Measurements from ENCODE around the gene RXRB.

Gene RXRB

DNA sequence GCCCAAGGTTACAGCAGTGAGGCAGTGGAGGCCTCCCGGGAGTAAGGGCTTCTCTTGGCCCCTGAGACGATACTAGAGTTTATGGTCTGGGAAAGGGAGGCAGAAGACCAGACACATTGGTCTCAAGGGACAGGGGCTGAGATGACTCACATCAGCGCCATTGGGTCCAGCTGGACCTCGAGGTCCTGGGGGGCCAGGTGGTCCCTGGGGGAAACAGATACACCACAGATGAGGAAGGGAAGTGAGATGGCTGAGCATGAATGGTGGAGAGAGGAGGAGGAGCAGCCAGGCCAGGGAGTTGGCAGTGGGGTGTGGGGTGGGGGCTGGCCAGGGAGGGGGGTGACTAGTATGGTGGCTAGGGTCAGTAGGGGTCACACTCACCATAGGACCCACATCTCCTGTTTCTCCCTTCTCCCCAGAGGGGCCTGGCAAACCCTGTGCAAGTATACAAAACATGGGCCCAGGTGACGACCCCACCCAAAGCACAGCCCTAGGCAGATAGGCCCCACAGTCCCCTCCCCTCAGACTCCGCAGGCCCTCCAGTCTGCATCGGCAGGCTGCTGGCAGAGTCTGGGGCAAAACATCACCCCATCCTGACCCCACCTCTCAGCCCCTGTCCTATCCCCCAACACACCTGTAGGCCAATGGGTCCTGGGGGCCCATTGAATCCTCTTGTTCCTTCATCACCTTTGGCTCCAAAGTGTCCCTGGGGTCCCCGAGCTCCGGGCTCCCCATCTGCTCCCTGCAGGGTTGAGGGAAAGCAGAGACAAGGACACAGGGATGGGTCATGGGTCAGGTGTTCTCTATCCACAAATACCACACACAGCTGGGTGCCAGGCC is 30.1 kb downstream of the RXRB start:
- Histone ChIP-seq H3K36me3 (no peaks in the 10 kb centered on the region), H3K9ac (no peak overlapping the region), H3K9me3 (no peaks in the 10 kb centered on the region), H3K27ac (peak overlapping the region; percentile 41; the same call in 1 of the 2 replicates), H4K20me1 (no peaks in the 10 kb centered on the region), H3K27me3 (no peaks in the 10 kb centered on the region), H3K4me2 (peak overlapping the region; percentile 80), H3K4me1 (peaks cover 74% of the 10 kb centered on the region), H3K4me3 (no peak overlapping the region)
- no peak for TF ChIP-seq Cebpa-rat (IDR thresholded peaks at IDR 0.05)

DNA sequence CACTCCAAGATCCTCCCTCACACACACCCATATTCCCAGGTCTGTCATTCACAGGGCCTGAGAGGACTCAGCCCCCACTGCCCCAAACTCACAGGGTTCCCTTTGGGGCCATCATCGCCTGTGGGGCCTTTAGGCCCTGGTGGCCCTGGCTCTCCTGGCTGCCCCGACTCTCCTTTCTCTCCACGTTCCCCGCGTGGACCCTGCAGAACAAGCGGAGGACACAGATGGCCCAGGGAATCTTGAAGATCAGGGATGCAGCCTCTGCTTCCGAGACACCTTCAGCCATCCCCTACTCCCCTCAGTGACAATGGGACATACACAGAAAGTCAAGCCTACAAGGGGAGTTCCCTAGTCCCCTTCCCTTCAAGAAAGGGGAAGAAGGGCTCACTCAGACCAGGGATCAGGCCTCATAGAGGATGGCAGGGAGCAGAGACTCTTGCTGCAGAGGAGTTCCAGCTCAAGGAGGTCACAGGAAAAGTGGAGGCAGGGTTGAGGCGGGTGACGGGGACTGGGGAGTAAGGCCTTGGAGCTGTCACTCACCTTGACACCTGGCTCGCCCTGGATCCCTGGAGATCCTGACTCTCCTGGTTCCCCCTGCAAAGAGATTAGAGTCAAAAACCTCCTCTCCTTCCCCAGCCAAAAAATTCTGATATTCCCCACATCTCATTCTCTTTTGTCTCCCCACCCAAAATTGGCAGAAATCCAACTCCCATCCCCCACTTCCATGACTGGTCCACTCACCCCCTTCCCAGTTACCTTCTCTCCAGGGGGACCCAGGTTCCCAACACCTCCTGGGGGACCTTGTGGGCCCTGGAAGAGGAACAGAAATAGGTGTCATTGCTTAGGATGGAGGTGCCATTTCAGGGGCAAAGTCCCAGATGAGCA is 30.9 kb downstream of the RXRB start:
- no peak overlapping the region for H3K4me3 ChIP-seq
- H3K9ac ChIP-seq, result no peak overlapping the region
- peaks cover 65% of the 10 kb centered on the region for H3K4me1 ChIP-seq
- no peaks in the 10 kb centered on the region for H4K20me1 ChIP-seq
- no peaks in the 10 kb centered on the region for H3K36me3 ChIP-seq
- H3K27me3 ChIP-seq, result no peaks in the 10 kb centered on the region
- TF ChIP-seq Cebpa-rat (IDR thresholded peaks at IDR 0.05), result no peak
- H3K9me3 ChIP-seq, result no peaks in the 10 kb centered on the region
- H3K4me2 ChIP-seq, result peak overlapping the region; percentile 80
- H3K27ac ChIP-seq, result no peak overlapping the region

DNA sequence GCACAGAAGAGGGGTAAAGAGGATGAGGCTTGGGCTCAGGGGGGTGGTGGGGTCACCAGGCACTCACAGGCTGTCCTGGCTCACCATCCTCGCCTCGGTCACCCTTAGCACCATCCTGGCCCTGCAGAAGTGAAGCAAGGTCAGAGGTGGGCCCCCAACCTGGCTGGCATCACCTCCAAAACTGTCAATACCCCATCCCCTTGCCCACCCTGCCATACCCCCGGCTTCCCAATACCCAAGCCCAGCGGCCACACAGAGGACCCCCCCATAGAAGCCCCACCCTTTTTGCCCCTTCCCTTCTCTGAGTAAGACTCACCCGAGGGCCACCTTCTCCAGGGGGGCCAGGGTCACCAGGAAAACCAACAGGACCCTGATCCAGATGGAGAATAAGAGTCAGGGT is 31.8 kb downstream of the RXRB start:
- Histone ChIP-seq H3K4me3 (no peak overlapping the region), H3K9ac (no peak overlapping the region), H3K36me3 (no peaks in the 10 kb centered on the region), H3K27me3 (no peaks in the 10 kb centered on the region), H3K4me1 (peaks cover 56% of the 10 kb centered on the region), H3K9me3 (no peaks in the 10 kb centered on the region), H3K27ac (no peak overlapping the region), H4K20me1 (no peaks in the 10 kb centered on the region), H3K4me2 (no peak overlapping the region; the same call in 1 of the 2 replicates)
- no peak for TF ChIP-seq Cebpa-rat (IDR thresholded peaks at IDR 0.05)

DNA sequence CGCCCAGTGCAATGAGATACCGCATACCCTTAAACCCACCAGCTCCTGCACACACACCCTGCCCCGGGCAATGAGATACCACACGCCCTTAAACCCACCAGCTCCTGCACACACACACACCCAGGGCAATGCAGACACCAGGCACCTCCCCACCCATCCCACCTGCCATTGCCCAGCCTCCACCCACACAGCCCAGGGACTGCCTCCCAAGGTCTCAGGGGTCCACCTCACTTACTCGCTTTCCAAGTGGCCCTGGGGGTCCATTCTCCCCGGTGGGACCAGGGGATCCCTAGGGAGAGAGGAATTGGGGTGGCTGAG is 32.2 kb downstream of the RXRB start:
- H3K27me3 ChIP-seq, result no peaks in the 10 kb centered on the region
- H3K9me3 ChIP-seq, result no peaks in the 10 kb centered on the region
- TF ChIP-seq Cebpa-rat (IDR thresholded peaks at IDR 0.05), result no peak
- H3K4me3 ChIP-seq, result no peak overlapping the region
- peaks cover 52% of the 10 kb centered on the region for H3K4me1 ChIP-seq
- H3K9ac ChIP-seq, result no peak overlapping the region
- H3K36me3 ChIP-seq, result no peaks in the 10 kb centered on the region
- no peak overlapping the region for H3K27ac ChIP-seq
- H3K4me2 ChIP-seq, result peak overlapping the region; percentile 26; the same call in 1 of the 2 replicates
- H4K20me1 ChIP-seq, result no peaks in the 10 kb centered on the region

DNA sequence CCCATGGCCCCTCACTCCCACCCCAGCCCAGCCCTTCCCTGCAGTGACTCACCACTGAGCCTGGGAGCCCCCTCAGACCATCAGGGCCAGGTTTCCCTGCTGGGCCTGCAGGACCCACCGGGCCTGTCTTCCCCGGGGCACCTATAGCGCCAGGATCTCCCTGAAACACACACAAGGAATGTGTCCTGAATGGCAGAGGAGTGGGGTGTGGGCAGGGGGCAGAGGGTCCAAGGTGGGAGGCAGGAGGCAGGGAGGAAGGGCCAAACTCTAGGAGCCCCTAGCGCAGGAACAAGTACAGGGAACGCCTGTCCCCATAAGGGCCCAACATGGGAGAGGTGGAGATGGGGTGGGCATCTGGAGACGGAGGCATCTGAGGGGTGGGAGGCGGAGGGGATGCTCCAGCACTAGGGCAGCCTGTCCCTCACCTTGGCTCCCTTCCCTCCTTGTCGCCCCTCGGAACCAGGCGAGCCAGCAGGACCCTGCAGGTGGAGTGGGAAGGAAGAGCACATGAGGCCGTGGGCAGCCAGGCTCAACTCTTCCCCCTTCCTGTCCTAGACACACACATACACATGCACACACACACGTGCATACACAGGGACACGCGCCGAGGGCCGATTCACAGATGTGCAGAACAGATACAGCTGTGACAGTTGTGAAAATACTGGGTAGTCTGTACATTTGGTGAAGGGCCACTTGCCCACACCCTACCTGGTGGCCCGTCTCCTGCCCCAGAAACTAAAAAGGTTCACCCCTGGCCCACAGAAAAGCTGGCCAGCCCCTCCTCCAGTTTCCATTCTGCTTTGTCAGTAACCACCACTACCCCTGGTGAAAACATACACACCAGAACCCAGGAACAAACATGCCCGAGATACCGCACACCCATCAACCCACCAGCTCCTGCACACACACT is 32.8 kb downstream of the RXRB start:
- Histone ChIP-seq H3K4me2 (peak overlapping the region; percentile 26; the same call in 1 of the 2 replicates), H3K36me3 (no peaks in the 10 kb centered on the region), H3K4me3 (no peak overlapping the region), H3K9ac (no peak overlapping the region), H3K27me3 (no peaks in the 10 kb centered on the region), H4K20me1 (no peaks in the 10 kb centered on the region), H3K9me3 (no peaks in the 10 kb centered on the region), H3K27ac (no peak overlapping the region), H3K4me1 (peaks cover 47% of the 10 kb centered on the region)
- no peak for TF ChIP-seq Cebpa-rat (IDR thresholded peaks at IDR 0.05)

DNA sequence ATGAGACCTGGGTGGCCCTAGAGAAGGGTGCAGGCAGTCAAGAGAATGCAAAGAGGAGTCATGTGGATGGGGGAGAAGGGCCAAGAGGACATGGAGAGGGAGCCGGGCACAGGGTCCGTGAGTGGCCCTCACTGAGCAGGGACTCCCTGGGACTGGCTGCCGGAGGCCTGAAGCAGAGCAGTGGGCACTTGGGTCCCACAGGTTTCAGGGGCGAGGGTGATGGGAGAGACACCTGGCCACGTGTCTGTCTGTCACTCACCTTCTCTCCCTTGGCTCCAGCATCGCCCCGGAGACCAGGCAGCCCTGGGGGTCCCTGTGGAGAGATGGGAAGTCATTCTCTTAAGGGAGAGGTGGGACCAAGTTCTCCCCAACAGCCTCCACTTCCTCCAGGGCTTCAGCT is 33.7 kb downstream of the RXRB start:
- Histone ChIP-seq H3K27me3 (no peaks in the 10 kb centered on the region), H3K4me3 (no peak overlapping the region), H3K9ac (no peak overlapping the region), H3K27ac (no peak overlapping the region), H3K36me3 (no peaks in the 10 kb centered on the region), H3K4me2 (no peak overlapping the region), H3K9me3 (no peaks in the 10 kb centered on the region), H4K20me1 (no peaks in the 10 kb centered on the region), H3K4me1 (peaks cover 47% of the 10 kb centered on the region)
- TF ChIP-seq Cebpa-rat (IDR thresholded peaks at IDR 0.05), result no peak

DNA sequence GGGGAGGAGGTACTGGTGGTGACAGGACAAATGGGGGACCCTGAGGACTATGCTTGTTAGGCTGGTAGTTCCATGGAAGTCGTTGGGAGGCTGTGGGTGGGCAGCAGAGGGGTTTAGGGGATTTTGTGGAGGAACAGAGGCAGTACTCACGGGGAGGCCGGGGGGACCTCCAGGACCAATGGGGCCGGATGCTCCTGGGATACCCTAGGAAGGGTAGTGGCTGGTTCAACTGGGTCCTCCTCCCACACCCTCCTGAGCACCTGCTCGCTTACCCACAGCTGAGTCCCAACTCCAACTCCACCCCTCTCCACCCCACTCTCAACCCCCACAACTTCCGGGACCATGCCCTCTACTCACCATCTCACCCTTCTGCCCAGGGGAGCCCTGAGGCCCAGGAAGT is 34.1 kb downstream of the RXRB start:
- Histone ChIP-seq H3K36me3 (no peaks in the 10 kb centered on the region), H3K27ac (no peak overlapping the region), H3K9me3 (no peaks in the 10 kb centered on the region), H3K4me1 (peaks cover 46% of the 10 kb centered on the region), H3K9ac (no peak overlapping the region), H3K4me3 (no peak overlapping the region), H3K27me3 (no peaks in the 10 kb centered on the region), H4K20me1 (no peaks in the 10 kb centered on the region), H3K4me2 (no peak overlapping the region)
- no peak for TF ChIP-seq Cebpa-rat (IDR thresholded peaks at IDR 0.05)

DNA sequence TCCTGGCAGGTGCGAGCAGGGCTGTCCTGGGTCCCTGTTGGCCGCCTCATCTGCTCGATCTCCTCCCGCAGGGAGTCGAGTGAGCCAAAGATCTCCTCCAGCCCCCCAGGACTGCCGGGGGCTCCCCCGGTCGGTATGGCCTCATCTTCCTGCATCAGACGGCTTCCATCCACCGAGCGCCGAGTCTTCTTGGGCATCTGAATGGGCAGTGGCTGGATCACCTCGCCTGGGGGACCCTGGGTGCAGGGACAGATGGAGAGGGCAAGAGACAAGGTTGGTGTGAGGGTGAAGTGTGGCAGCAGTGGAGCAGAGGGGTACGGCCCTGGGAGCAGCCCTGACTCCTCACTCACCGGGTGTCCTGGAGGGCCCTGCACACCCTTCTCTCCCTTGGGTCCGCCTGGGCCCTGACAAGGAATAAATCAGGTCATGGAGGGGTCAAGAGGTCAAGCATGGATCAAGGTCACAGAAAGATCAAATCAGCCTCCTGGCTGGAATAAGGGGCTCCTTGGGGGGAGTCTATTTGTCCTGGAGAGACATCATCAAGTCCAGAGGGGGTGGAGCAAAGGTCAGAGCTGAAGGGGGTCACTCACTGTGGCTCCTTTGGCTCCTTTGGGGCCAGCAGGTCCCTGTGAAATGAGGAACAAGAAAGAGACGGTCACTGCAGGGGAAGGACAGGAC is 34.7 kb downstream of the RXRB start:
- no peak for TF ChIP-seq Cebpa-rat (IDR thresholded peaks at IDR 0.05)
- Histone ChIP-seq H3K27me3 (no peaks in the 10 kb centered on the region), H4K20me1 (no peaks in the 10 kb centered on the region), H3K9ac (no peak overlapping the region), H3K4me3 (no peak overlapping the region), H3K27ac (no peak overlapping the region), H3K9me3 (no peaks in the 10 kb centered on the region), H3K4me1 (peaks cover 46% of the 10 kb centered on the region), H3K4me2 (no peak overlapping the region), H3K36me3 (no peaks in the 10 kb centered on the region)
